GM18505 (cell line): ENCODE results near the gene ZNF467.

Source experiments
- ATAC-seq: cut with Tn5 transposase; IDR thresholded peaks from one replicate; pipeline ENCODE4 v1.9.1; 2021; ENCODE audit not compliant: unreplicated experiment
- POLR2A ChIP-seq: IDR thresholded peaks from 4 replicates; pipeline ENCODE4 v1.6.1; 2011; ENCODE audit warnings: borderline replicate concordance; ENCODE audit not compliant: insufficient read depth, insufficient read length; ENCODE audit errors: extremely low read depth

ZNF467 gene

GRCh38 chr7:149751043-149751775 lies 22.2 kb downstream of the ZNF467 start:
- no peak for TF ChIP-seq POLR2A
- ATAC-seq: no peak

GRCh38 chr7:149750122-149750845 lies 23.1 kb downstream of the ZNF467 start:
- TF ChIP-seq POLR2A: no peak
- ATAC-seq: no peak

DNA sequence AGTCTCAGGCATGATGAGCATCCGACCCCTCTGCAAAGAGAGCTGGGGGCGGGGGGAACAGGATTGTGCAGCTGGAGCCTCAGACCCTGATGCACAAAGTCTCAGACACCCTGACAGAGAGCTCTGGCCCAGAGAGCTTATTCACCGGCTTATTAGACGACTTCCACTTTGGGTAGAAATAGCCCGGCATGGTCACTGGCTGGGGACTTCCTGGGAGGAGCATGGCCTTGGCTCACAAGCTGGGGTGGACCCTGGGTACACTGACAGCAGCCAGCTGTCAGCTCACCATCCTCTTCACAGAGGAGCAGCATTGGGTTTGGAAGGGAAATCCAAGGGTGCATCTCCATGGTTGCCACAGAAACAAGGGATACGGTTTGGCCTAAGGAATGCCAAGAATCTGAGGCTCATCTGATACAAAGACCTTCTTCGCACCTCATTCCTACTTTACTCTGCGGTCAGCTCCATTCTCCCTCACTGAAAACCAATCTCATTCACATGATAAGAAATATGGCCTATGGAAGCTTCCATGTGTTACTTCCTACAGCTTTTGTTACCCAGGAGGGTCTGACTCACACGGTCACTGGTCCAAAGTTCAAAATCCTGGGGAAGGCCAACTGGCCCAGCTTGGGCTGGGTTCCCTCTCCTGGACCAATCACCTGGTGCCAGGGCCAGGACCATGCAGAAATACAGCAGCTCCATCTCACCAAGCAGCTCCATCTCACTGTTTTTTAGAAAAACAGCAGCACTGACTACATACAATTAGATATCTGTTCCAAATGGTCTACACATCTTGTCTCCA lies 25.1 kb downstream of the ZNF467 start:
- ATAC-seq: no peak
- no peak for TF ChIP-seq POLR2A

DNA sequence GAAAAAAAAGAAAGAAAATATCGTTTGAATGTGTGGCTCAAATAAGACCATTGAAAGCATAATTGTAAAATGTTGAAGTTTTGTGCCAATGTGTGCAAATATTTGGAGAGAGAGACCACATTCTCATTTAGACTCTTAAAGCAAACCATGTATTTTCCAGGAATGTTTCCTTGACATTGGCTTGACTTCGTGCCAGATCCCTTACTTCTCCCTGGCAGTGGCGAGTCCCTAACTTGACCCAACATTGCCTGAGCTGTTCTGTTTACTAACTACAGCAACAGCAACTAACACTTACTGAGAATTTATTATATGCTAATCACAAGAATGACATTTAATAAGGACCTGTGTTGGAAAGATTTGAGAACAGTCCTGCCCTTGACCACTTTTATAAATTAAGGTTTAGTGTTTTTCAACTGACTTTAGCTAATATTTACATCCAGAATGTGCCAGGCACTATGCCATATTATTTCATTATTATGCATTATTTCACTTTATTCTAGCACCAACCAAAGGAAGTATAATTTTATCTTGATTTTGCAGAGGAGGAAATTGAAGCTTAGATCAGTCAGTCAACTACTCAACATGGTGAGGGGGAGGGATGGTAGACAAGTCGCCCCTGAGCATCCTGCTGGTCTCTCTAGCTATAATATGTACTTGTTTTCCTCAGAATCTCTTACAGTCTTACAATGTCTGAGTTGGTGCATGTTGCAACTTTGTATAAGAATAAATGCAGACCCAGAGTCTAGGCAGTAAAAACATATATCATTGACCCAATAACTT lies 29.7 kb downstream of the ZNF467 start:
- ATAC-seq: no peak

GRCh38 chr7:149742075-149742701 lies 31.2 kb downstream of the ZNF467 start:
- TF ChIP-seq POLR2A: no peak
- peak; percentile 67 for ATAC-seq

More for the DNA sequence above, 29.7 kb downstream of the ZNF467 start:
- TF ChIP-seq POLR2A: no peak

- ATAC-seq: no peak
- TF ChIP-seq POLR2A: no peak
These were observed 31.8 kb downstream of the ZNF467 start for GRCh38 chr7:149741629-149742028.

DNA sequence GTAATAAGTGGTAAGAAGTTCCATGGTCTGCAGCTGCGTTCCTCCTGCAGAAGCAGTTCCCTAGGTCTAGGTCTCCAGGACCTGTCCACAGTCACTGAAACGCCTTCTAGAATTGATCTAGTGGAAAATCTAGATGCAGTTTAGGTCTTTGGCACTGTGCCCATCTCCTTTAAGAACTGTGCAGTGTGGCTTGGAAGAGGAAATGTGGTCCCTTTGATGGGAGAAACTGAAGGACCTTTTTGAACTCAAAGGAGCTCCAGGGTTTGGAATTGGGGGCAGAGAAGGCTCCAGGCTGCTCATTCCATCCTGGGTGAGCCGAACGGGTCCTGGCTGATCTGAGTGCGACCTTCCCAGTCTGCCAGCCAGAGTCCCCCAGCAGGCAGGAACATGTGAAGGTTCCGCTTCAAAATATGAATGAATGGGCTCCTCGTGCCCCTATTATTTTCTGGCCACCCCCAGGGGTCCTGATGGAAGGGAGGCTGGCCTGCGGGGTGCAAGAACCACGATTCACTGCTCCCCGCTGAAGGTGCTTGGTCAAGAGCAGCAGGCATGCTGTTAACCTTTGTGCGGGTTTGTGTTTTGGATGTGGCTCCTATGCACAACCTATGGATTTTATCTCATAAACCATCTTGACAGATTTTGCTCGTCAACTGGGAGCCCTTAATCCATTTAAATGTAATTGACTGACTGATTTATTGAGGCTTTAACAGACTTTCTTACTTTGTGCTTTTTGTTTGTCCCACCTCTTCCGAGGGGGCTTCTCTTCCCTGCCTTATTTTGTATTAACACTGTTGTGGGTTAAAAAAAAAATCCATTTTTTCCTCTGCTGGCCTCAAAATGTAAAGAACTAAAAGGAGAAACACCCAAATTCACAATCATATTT lies 36.7 kb downstream of the ZNF467 start:
- TF ChIP-seq POLR2A: no peak
- no peak for ATAC-seq

GRCh38 chr7:149735779-149736477 lies 37.5 kb downstream of the ZNF467 start:
- no peak for ATAC-seq
- no peak for TF ChIP-seq POLR2A

DNA sequence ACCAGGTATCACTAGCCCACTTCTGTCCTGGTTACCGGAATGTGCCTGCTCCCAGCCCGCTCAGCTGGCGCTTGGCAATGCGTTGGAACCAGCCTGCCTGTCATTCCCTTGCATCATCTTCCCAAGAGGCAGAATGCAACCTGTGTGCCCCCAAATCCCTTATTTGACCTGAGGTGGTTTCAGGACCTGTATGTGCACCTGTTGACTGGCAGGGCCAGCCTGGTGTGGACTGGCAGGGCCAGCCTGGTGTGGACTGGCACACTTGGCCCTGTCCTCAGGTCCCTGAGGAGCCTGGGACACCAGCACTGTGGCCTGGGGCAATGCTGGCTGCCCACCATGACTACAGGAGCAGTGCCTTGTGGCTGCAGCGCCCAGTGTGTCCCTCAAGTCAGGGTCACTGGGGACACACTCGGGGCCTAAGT lies 38.2 kb downstream of the ZNF467 start:
- no peak for TF ChIP-seq POLR2A
- no peak for ATAC-seq

DNA sequence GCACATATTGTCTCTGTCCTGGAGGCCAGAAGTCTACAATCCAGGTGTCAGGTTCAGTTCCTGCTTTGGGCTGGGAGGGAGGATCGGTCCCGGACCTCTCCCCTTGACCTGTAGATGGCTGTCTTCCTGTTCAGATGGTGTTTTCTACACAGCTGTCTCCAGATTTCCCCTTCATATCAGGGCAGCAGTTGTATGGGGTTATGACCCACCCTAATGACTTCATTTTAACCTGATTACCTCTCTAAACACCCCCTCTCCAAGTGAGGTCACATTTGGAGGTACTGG lies 38.7 kb downstream of the ZNF467 start:
- ATAC-seq: no peak

More for the DNA sequence above, 38.7 kb downstream of the ZNF467 start:
- no peak for TF ChIP-seq POLR2A
